ENCODE measurements around the gene ADGRG7.

DNA sequence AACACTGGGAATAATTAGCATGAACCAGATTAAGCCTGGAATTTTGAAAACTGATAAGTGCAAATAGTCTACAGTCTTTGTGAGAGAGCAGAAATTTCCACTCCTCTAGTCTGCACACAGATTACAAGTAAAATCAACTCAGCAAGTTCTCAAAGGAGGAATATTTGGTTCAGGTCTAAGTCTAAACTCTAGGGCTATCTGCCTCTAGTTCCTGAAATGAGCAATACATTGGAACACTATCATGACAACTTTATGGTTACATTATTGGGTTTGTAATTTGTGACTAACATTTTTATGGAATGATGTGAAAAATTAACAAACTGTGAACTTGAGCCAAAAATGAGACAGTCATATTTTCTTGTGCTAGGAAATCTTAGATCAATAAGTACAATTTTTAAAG is 30.8 kb upstream of the ADGRG7 start:
- TF ChIP-seq CTCF (optimal IDR thresholded peaks at IDR 0.05 in 1 of 3, IDR thresholded peaks at IDR 0.05 in 1 of 3, conservative IDR thresholded peaks at IDR 0.05 in 1 of 3; ENCODE audit: extremely low read depth in 1 of 3, insufficient read depth in 2 of 3, low read length in 3 of 3) (no peak), EZH2 (IDR thresholded peaks at IDR 0.05; ENCODE audit: low read length) (no peak)

Measured in keratinocyte (primary cell).